ENCODE results near the gene CACNA1B. TPM values are rescaled to one million over a fixed set of nuclear protein-coding genes. Genes with fewer than 3 reads are reported as not detected.
"Not testable (repeated sequence)": the region's sequence is repeated elsewhere in the genome, so short reads cannot be mapped to it uniquely, and the experiment has no call there.

Gene CACNA1B
- total RNA-seq, 1 donor from 2014 or later = not detected

DNA sequence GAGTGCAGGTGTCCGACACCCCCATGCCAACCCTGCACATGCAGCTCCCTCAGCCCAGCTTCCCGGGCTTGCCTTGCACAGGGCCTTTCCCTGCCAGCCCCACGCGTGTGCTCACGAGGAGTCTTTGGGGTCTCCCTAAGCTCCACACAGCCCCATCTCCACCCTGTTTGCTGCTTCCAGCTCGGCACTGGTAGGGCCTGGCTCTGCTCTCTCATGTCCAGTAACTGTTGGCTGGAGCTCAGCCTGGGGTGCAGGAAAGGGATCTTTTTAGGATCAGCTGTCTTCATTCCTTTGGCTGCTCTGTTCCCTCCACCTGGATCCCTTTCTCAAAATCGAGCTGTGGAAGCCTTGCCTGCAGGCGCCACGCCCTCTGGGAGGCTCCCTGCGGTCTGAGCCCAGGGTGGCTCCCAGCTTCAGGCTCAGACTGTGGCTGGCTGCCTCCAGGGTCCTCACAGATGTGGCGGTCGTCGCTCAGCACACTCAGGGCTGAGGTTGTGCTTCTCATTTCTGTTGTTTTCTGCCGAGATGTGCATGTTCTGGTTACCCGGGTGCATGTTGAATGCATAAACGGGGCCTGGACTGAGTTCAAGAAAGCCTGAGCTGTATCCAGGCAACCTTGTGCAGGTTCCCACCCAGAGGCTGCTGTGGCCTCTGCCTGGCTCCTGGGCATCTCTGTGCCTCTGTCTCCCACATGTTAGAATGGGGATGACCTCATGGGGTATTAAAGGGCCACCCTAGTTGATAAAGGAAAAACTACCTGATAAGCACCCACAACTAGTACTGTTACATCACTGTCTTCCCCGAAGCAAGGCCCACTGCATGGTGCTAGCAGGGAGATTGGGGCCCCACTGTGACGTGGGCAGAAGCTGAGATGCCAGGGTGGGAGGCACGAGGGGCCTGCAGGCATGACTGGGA lies 4.3 kb downstream of the CACNA1B start:
- TF ChIP-seq CTCF (IDR thresholded peaks at IDR 0.05; ENCODE audit: insufficient read depth, low read length, severe bottlenecking) = no peak
- no peak for FAIRE-seq
- Histone ChIP-seq H3K27me3 (ENCODE audit: control insufficient read depth, insufficient read depth, low read length) (no peaks in the 10 kb centered on the region), H3K36me3 (ENCODE audit: control insufficient read depth, insufficient read depth, low read length) (no peaks in the 10 kb centered on the region), H3K4me3 (ENCODE audit: low read depth, low read length) (no peak overlapping the region)
- no peak for DNase-seq (ENCODE audit: low read depth)

DNA sequence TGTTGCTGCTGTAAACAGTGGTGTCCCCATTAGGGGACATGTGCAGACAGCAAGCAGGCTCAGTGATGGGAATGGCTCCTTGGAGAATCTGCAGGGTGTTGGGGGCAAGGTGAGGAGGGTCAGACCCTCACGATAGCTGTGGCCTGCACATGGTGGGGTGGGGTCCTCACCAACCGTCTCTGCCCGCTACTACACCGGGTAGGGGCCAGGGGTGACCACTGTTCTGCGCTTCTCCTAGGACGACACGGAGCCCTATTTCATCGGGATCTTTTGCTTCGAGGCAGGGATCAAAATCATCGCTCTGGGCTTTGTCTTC lies 4.9 kb downstream of the CACNA1B start:
- TF ChIP-seq CTCF (IDR thresholded peaks at IDR 0.05; ENCODE audit: insufficient read depth, low read length, severe bottlenecking) = no peak
- no peak overlapping the region for H3K4me3 ChIP-seq (ENCODE audit: low read depth, low read length)
- no peaks in the 10 kb centered on the region for H3K36me3 ChIP-seq (ENCODE audit: control insufficient read depth, insufficient read depth, low read length)
- H3K27me3 ChIP-seq (ENCODE audit: control insufficient read depth, insufficient read depth, low read length) = no peaks in the 10 kb centered on the region
- FAIRE-seq = no peak
- no peak for DNase-seq (ENCODE audit: low read depth)

DNA sequence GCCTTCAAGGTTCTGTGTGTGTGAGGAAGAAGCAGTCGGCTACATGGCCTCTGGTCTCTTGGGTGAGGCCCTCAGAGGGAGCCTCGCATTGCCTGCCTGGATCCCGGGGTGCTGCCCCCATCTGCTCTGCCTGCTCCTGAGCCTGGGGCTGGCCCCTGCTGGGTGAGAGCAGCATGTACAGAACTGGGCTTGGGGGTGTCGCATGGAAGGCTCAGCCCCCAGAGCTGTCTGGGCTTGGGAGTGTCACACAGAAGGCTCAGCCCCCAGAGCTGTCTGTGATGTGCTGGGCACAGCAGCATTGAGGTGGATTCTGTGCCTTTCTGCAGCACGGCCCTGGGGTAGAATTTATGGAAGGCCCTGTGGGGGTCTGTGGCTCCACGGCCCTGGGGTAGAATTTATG lies 6.4 kb downstream of the CACNA1B start:
- FAIRE-seq = peak; percentile 81
- H3K27me3 ChIP-seq (ENCODE audit: control insufficient read depth, insufficient read depth, low read length); H3K36me3 ChIP-seq (ENCODE audit: control insufficient read depth, insufficient read depth, low read length); DNase-seq (ENCODE audit: low read depth); H3K4me3 ChIP-seq (ENCODE audit: low read depth, low read length): not testable (repeated sequence)

DNA sequence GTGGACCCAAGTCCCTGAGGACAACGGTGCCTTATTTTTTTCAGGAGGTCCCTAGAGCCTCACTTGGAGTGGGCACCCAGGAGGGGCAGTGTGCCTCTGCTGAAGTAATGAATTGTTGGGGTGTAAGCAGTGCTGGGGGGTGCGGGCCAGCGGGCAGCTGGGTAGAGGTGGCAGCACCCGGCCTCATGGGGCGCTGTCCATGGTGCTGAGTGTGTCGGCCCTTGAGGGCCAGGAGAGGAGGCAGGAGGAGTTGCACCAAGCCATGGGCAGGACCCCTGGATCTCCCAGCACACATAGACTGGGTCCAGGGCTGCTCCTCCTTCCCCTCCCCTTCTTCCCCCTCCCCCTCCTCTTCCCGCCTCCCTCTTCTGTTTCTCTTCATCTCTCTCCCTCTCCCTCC lies 7.0 kb downstream of the CACNA1B start:
- DNase-seq (ENCODE audit: low read depth); H3K27me3 ChIP-seq (ENCODE audit: control insufficient read depth, insufficient read depth, low read length); FAIRE-seq; H3K36me3 ChIP-seq (ENCODE audit: control insufficient read depth, insufficient read depth, low read length); H3K4me3 ChIP-seq (ENCODE audit: low read depth, low read length): not testable (repeated sequence)

DNA sequence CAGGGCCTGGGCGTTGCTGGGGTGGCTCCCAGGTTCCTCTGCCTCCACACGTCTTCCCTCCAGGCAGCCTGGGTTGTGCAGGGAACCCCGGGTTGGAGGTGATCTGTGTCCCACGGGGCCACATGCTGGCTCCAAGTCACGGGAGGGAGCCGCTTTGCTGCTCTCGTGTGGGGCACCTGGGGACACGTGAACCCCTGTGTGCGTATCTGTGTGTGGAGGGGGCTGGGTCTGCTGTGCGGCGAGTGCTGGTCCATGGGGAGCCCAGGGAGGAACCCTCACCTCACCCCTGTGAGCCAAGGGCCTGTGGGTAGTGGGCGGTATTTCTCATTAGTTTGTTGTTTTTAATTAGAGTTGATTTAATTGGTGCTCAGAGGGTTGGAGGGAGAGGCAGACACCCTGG lies 7.5 kb downstream of the CACNA1B start:
- not testable (repeated sequence) for H3K36me3 ChIP-seq (ENCODE audit: control insufficient read depth, insufficient read depth, low read length); H3K27me3 ChIP-seq (ENCODE audit: control insufficient read depth, insufficient read depth, low read length); H3K4me3 ChIP-seq (ENCODE audit: low read depth, low read length); DNase-seq (ENCODE audit: low read depth)
- FAIRE-seq = peak; percentile 88

DNA sequence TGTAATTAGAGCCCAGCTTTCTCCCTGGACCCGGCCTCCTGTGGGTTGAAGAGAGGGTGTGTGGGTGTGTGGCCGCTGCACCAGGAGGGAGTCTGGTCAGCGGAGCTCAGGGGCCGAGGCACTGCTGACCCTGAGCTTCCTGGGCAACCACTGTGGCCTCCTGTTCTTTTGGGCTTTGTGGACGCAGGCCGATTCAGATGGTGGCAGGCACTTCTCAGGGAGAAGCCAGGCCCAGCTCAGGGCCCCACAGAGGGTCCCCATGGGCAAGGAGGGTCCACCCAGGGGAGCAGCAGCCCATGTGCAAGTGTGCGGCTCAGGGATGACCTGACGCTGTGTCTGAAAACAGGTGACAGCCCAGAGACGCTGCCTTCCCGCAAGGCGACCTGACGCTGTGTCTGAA lies 11.0 kb downstream of the CACNA1B start:
- not testable (repeated sequence) for H3K36me3 ChIP-seq (ENCODE audit: control insufficient read depth, insufficient read depth, low read length); DNase-seq (ENCODE audit: low read depth); H3K4me3 ChIP-seq (ENCODE audit: low read depth, low read length); H3K27me3 ChIP-seq (ENCODE audit: control insufficient read depth, insufficient read depth, low read length)
- FAIRE-seq = peak; percentile 100

DNA sequence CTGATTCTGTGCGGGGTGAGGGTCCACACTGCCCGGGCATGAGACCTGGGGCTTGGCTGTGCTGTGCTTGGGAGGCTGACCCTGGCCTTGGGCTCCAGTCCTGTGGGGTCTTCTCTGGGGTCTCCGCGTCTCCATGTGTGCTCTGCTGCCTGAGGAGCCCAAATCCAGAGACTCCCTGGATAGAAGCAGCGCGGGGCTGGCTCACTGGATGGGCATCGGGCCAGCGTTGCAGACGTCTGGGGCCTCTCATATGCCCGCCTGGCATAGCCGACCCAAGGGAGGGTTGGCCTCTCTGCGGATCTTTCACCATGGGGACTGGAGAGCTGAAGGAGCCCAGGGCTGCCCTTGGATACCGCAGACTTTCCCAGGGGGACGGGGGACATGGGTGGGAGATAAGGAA lies 12.4 kb downstream of the CACNA1B start:
- not testable (repeated sequence) for H3K36me3 ChIP-seq (ENCODE audit: control insufficient read depth, insufficient read depth, low read length); H3K4me3 ChIP-seq (ENCODE audit: low read depth, low read length); DNase-seq (ENCODE audit: low read depth); FAIRE-seq; H3K27me3 ChIP-seq (ENCODE audit: control insufficient read depth, insufficient read depth, low read length)

- FAIRE-seq = peak; percentile 77
- H3K27me3 ChIP-seq (ENCODE audit: control insufficient read depth, insufficient read depth, low read length); H3K36me3 ChIP-seq (ENCODE audit: control insufficient read depth, insufficient read depth, low read length); H3K4me3 ChIP-seq (ENCODE audit: low read depth, low read length); DNase-seq (ENCODE audit: low read depth): not testable (repeated sequence)
These were observed 13.4 kb downstream of the CACNA1B start for GRCh38 chr9:137890768-137891587.

Data from bronchial epithelial cell (primary cell).